Germinal center (tissue), 1 donor: ENCODE data around the gene HNMT.
"Not testable (repeated sequence)": the region's sequence is repeated elsewhere in the genome, so short reads cannot be mapped to it uniquely, and the experiment has no call there.

Experiments
- DNase-seq: peaks from one replicate; pipeline ENCODE4 v3.0.0; 2012; ENCODE audit warnings: mixed read lengths, low spot score

Gene HNMT

DNA sequence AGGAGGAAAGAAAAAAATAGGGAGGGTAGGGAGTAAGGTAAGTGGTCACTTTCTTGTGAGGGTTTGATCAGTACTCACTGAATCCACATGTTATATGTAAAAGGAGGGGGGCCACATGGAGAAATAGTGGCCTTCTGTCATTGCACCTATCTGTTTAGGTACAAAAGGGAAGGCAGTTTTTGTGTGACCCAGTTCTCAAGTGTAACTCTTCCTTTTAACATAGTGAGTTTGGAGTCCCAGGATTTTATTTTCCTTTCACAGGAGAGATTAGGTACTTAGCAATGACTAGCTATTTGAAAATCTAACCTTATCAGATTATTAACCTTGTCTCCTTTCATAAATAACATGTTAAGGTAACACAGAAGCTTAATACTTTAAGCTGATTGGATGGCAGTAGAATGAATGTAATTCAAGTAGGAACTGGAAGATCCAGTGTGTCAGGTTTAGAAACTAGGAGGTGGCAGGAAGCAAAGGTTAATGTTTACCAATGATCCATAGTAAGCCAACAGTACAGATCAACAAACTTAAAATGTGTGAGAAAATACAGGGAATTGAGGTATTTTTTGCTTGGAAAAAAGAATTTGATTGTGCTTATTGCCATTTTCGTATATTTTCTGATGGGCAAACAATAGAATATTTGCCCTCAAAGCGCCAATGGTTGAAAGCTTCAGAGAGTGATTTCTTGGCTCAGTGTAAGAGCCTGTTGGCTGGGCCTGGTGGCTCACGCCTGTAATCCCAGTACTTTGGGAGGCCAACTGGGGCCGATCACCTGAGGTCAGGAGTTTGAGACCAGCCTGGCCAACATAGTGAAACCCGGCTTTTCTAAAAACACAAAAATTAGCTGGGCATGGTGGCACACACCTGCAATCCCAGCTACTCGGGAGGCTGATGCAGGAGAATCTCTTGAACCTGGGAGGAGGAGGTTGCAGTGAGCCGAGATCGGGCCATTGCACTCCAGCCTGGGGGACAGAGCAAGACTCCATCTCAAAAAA lies 11.3 kb downstream of the HNMT start:
- DNase-seq = no peak

DNA sequence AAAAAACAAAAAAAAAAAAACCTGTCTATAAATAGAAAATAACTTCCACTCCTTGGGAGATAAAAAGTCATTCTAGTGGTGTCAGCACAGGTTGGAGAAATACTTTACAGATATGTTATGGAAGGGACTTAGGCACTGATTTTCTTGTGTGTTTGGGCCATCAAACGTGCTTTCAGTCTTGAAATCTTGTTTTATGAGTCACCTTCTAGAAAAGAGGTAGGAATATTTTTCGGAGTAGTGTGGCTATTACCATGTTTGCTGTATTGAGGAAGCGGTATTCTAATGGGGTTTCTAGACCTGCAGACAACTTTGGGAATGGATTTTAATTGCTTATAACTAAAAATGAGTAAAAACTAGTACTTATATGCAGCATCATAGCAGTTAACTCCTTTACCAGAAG lies 12.0 kb downstream of the HNMT start:
- DNase-seq = no peak

DNA sequence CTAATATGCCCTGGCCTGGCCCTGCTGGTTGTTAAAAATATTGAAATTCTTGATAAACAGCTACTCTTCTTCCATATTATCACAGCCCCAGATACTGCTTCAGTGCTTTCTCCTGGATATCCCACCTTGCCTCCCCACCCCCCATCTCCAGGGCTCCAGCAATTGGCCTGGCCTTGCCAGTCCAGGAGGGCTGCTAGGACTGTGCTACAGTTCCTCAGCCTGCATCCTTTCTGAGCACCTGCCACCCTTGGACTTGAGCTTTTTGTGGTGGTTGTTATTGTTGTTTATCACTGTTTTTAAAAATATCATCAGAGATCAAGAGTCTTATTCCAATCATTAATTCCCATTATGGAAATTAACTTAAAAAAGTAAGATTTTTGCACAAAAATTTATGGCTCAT lies 13.5 kb downstream of the HNMT start:
- no peak for DNase-seq

DNA sequence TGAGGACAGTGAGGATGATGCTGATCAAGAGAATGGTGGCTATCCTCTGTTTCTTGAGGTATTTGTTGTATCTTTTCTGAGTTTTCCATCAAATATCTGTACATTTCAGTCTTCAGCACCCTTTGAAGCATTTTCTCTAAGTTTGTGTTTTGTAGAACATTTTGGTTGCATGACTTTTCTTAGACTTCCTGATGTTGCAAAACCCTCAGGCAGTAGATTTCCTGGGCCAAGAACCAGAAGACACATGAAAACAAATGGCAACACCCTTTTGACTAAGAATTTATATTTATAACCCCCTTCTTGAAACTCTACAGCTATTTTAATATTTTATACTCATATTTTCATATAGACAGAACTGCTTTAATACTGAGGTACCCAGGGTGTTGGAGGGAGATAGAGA lies 16.2 kb downstream of the HNMT start:
- no peak for DNase-seq

DNA sequence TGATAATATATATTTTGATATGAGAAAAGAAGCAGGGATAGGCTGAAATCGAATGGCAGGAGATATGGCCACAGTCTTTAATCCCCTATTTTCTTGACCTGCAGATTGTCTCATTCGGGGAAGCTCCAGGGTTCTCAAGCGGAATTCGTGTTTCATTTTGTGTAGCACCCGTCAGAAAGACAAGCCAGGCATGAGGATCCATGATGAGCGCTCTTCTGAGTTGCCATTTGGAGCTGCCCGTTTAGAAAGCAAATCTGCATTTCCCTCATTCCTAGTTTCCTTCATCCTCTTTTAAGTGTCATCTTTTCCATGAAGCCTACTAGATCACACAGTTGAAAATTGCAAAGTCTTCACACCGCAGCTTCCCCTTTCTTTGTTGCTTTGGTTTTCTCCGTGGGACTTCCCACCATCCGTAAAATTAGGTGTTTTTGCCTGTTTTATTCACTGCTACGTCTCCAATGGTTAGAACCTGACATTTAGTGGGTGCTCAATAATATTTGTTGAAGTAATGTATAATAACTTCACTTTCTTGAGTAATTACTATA lies 16.9 kb downstream of the HNMT start:
- no peak for DNase-seq

DNA sequence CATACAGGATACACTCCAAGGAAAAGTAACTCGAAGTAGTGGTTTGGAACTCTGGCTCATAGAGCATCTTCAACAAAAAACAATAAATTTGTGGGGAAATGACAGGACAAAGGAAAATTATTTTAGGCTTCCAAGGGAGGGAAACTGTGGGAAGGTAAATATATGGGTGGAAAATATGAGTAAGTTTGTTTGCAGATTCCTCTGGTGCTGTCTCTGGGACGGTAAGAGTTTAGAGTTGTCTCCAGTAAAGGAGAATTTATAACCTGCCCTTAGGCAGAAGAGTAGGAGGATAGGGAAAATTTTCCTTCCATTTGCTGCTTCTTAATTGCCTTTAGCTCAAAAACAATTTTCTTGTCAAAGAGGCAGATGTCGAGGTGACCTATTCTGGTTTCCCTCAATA lies 19.3 kb downstream of the HNMT start:
- no peak for DNase-seq

DNA sequence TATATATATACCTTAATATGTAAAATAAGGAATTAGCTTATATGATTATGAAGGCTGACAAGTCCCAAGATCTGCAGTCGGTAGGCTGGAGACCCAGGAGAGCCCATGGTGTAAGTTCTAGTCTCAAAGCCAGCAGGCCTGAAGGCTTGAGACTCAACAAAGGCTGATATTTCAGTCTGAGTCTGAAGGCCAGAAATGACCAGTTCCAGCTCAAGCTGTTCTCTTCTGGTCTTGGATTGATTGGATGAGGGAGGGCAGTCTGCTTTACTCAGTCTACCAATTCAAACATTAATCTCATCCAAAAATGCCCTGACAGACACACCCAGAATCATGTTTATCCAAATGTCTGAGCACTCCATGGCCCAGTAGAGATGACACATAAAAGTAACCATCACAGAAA lies 22.0 kb downstream of the HNMT start:
- no peak for DNase-seq

DNA sequence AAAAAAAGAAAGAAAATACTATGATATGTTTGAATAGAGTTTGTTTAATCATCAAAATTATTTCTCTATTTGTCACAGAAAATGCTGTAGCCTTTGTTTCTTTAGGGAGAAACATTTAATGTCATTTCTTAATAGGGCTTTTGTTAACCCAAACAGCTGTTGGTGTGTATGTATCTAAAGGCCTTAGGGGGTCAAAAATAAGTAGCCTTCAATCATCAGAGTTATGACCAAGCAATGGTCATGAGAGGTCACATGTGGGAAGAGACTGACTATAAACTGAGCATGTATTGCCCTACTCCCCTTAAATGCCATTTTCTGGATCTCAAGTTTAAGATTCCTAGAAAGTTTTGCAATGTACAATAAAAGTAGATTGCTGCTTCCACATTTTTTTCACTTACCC lies 22.7 kb downstream of the HNMT start:
- DNase-seq = no peak

DNA sequence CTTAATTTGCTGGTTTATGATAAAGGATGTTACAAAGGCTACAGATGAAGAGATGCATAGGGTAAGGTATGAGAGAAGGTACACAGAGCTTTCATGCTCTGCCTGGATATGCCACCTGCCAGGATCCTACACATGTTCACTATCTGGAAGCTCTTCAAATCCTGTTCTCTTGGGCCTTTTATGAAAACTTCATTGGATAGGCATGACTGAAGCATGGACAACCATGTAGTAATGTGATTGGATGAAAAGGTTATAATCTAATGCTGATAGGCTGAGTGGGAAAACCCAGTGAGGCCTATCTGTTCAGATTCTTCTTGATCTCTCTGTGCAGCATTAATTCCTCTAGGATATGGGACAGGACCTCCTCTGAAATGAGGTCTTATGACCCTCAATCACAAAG lies 26.8 kb downstream of the HNMT start:
- DNase-seq = no peak

DNA sequence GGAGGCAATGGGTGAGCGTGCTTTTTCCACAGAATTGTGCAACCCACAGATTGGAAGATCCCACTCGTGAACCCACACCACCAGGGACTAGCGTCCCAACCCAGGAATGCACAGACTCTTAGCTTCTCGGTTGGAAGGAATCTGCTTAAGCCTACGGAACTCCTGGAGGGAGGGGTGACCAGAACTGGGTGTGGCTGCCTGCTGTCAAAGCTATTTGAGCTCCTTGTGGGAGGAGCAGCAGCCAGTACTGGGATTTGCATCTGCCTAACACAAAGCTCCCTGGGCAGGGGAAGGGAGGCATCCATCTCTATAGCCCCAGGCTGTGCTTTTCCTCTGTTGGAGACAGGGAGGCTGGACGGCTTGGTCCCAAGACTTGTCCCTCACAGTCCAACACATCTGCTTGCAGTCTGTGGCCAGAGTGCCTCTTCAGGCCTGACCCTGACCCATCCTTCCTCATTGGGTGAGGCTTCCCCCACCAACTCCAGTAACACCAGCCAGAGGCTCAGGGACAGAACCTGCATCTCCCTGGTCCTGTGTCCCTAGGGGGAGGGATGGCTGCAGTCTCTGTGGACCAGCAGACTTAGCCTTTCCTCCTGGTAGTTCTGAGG lies 27.9 kb downstream of the HNMT start:
- no peak for DNase-seq

DNA sequence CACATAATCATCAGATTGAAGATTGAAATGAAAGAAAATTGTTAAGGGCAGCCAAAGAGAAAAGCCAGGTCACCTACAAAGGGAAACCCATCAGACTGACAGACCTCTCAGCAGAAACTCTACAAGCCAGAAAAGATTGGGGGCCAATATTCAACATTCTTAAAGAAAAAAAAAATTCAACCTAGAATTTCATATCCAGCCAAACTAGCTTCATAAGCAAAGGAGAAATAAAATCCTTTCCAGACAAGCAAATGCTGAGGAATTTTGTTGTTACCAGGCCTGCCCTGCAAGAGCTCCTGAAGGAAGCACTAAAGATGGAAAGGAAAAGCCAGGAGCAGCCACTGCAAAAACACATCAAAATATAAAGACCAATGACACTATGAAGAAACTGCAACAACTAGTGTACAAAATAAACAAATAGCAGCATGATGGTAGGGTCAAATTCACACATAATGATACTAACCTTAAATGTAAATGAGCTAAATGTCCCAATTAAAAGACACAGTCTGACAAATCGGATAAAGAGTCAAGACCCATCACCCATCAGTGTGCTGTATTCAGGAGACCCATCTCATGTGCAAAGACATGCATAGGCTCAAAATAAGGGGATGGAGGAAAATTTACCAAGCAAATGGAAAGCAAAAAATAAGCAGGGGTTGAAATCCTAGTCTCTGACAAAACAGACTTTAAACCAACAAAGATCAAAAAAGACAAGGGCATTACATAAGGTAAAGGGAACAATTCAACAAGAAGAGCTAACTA lies 29.6 kb downstream of the HNMT start:
- DNase-seq = not testable (repeated sequence)

DNA sequence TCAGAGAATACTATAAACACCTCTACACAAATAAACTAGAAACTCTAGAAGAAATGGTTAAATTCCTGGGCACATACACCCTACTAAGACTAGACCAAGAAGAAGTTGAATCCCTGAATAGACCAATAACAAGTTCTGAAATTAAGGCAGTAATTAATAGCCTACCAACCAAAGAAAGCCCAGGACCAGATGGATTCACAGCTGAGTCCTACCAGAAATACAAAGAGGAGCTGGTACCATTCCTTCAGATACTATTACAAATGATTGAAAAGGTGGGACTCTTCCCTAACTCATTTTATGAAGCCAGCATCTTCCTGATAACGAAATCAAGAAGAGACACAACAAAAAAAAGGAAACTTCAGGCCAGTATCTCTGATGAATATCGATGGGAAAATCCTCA lies 31.1 kb downstream of the HNMT start:
- DNase-seq = not testable (repeated sequence)

DNA sequence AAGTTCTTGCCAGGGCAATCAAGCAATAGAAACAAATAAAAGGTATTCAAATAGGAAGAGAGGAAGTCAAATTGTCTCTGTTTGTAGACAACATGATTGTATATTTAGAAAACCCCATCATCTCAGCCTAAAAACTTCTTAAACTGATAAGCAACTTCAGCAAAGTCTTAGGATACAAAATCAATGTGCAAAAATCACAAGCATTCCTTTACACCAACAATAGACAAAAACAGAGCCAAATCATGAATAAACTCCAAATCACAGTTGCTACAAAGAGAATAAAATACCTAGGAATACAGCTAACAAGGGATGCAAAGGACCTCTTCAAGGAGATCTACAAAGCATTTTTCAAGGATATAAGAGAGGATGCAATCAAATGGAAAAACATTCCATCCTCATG lies 31.9 kb downstream of the HNMT start:
- not testable (repeated sequence) for DNase-seq

DNA sequence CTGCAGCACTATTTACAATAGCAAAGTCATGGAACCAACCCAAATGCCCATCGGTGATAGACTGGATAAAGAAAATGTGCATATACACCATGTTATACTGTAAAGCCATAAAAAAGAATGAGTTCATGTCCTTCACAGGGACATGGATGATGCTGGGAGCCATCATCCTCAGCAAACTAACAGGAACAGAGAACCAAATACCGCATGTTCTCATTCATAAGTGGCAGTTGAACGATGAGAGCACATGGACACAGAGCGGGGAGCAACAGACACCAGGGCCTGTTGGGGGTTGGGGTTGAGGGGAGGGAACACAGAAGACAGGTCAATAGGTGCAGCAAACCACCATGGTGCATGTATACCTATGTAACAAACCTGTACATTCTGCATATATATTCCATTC lies 33.5 kb downstream of the HNMT start:
- DNase-seq = no peak

DNA sequence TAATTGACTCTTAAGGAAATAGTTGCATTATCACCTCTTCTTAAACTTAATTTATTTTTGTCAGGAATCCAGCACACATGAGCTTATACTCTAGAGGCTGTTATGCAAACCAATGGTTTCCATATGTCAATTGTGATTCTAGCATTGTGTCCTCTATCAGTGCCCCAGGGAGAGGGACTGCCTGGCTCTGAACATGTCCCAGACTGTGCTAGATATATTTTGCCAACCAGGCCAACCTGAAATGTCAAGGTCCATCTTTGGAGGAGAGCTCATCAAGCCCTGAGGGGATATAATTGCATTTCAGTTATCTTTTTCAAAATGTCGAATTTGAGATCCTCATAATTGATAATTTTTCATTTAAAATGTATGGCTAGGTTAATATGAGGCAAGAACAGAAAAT lies 34.2 kb downstream of the HNMT start:
- no peak for DNase-seq

DNA sequence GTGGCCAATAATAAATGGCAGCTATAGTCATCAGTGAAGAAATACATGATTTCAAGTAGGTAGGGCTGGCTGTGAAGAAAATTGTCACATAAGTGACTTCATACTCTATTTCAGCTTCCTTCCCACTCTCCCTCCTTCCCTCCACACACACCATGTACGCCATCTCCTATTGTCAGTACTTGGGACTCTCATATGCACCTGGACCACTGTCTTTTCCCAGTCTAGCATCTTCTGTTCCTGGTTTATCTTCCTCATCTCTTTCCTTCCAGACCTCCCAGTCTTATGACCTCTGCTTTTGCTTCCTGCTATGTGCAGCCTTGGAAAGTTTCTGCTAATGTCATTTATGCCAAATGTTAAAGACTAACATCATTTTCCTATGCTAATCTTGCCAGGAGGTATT lies 35.0 kb downstream of the HNMT start:
- no peak for DNase-seq

DNA sequence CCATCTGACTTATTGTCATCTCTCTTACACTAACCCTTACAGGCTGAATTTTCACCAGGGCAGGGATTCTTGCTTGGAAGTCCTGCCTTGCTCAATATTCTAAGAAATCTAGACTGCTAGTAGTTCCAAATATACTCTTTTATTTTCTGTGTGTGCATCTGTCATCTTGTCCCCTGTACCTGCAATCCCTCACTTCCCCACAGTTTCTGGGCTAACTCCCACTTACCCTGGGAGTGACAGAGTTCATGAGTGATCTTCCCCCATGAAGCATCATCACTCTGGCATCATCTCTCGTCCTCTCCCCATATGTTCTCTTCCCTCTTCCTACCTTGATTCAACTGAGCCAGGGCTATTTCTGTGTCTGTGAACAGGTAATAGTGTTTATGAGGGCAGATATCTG lies 35.7 kb downstream of the HNMT start:
- DNase-seq = no peak

DNA sequence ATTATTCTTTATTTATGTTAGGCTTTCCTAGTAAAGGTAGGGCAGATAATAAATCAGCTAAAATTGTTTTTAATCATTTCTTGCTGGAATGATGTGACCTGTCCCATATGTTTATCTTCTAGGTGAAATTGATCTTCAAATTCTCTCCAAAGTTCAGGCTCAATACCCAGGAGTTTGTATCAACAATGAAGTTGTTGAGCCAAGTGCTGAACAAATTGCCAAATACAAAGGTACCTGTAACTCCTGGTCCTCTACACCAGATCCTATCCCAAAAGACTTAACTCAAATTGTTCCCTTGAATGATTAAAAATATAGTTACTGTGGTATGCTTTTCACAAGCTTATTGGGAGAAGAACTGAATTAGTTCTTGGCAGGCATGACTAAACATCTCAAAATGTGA lies 36.5 kb downstream of the HNMT start:
- no peak for DNase-seq

DNA sequence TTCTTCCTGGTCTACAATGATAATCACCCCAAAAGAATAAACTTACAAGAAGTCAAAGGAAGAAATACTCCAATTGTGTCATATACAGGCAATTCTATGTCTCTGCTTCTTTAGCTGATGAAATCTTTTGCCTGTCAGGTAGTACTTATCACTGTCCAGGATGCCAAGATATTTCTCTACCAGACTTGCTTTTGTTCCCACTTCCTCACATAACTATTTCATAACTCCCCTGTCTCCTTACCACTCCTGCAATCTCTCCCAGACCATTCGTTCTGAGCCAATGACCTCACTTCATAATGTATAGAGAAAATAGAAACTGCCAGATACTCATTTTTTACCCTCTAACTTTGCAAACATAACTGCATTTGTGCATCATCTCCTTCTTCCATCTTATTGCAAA lies 39.1 kb downstream of the HNMT start:
- no peak for DNase-seq

DNA sequence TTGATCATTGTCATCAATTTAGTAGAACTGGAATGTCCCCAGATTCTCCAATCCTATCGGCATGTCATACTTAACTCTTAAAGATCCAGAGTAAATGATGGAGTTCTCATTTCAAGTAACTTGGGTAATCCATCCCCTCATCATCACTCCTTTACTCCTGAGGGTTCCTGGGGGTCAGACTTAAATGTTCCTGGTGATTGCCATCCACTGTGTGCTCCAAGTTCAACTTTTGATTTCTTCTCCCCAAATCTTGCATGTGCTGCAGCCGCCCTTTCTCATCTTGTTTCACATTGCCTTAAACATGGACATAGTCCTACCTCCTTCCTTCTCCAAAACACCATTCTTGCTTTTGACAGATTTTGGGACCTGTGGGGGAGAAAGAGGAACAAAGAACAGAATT lies 43.2 kb downstream of the HNMT start:
- DNase-seq = no peak

DNA sequence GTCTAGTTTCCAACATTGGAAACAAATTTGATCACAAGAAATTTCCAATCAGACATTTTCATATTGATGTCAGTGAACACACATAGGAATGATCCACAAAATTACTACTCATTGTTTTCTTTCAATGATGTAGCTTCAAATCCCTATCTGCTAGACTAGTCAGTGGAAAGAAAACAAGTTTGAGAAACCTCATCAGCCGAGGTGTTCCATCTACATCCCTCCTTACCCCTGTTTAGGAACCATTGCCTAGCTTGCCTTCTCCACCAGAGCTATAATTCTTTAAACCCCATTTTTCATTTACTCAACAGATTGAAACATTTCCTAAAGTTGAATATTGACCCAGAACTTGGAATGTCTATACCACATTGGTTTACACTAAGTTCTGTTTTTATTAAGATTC lies 45.3 kb downstream of the HNMT start:
- DNase-seq = no peak

DNA sequence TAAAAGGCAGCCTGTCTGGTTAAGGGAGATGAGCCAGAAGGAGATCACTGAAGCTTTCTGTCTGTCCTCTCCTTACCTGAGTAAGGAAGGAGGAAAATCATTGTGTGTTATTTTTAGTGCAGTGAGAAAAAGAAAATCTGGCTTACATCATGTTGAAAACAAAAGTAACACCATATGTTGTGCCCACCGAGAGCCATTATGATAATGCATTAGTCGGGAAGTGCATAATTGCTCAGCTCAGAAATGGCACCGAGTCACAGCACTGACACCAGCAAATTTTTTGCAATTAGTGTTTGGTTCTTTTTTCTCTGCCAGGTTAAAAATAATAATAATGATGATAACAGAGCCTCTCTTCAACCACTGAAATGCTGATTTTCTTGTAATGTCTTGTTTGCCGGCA lies 46.6 kb downstream of the HNMT start:
- no peak for DNase-seq

DNA sequence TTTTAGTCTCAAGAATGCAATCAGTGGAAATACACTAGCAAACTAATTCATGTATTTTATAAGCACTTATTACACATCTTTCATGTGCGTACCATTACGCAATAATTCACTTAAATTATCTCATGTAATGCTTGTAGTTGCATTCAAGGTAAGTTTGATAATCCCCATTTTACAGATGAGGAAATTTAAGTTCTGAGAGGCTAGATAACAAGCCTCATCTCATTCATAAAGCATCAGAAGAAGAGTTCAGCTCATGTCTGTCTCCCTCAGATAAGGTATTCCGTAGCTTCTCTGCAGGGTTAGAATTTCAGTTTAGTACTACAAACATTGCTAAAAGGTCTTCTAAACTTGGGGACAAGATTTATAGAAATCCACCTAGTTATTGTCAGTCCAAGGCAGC lies 47.8 kb downstream of the HNMT start:
- no peak for DNase-seq
